KG1 (cell line): ENCODE data around the gene DEFB127.
"Not testable (repeated sequence)": the region's sequence is repeated elsewhere in the genome, so short reads cannot be mapped to it uniquely, and the experiment has no call there.

Experiments
- DNase-seq: peaks from one replicate; lab custom pipeline; 2025; lab: John Stamatoyannopoulos, UW

DEFB127 gene

GRCh38 chr20:157154-157553, at the start of gene DEFB127:
Gene DEFB127, plus strand, starts transcription at chr20:157454. Its CDS starts 91 bp downstream, at chr20:157545.
- no peak for DNase-seq

- no peak for DNase-seq
Measured at GRCh38 chr20:112396-112795, 44.9 kb upstream of the DEFB127 start.

GRCh38 chr20:117518-117917, 39.7 kb upstream of the DEFB127 start:
- no peak for DNase-seq

- not testable (repeated sequence) for DNase-seq
Measured at GRCh38 chr20:129786-130323, 27.4 kb upstream of the DEFB127 start.

- no peak for DNase-seq
Measured at GRCh38 chr20:137668-138490, 19.4 kb upstream of the DEFB127 start.

GRCh38 chr20:142290-142689, 15.0 kb upstream of the DEFB127 start, which contains the start of gene DEFB126:
Gene DEFB126, plus strand, starts transcription at chr20:142590. Its CDS starts 39 bp downstream, at chr20:142629.
- no peak for DNase-seq

- DNase-seq, result no peak
Measured at GRCh38 chr20:145877-146276, 11.4 kb upstream of the DEFB127 start.

GRCh38 chr20:152131-152530, 5.1 kb upstream of the DEFB127 start:
- no peak for DNase-seq

- no peak for DNase-seq
Measured at GRCh38 chr20:164618-165017, 7.4 kb downstream of the DEFB127 start.

- no peak for DNase-seq
Measured at GRCh38 chr20:168876-169275, 11.6 kb downstream of the DEFB127 start.

- DNase-seq, result no peak
Measured at GRCh38 chr20:184288-184687, 27.0 kb downstream of the DEFB127 start.

- DNase-seq, result no peak
Measured at GRCh38 chr20:187733-188132, 30.5 kb downstream of the DEFB127 start.

GRCh38 chr20:189611-190010, 32.4 kb downstream of the DEFB127 start, which contains the start of gene DEFB128:
Gene DEFB128, minus strand, starts transcription at chr20:189711. Its CDS starts 88 bp downstream, at chr20:189623.
- DNase-seq, result no peak

- no peak for DNase-seq
Measured at GRCh38 chr20:198225-198624, 41.0 kb downstream of the DEFB127 start.

GRCh38 chr20:199996-200395, 42.7 kb downstream of the DEFB127 start:
- DNase-seq, result no peak

GRCh38 chr20:203630-204029, 46.4 kb downstream of the DEFB127 start:
- not testable (repeated sequence) for DNase-seq
